NCI-H69 (cell line): ENCODE results near the gene CFAP20DC.
"Not testable (repeated sequence)": the region's sequence is repeated elsewhere in the genome, so short reads cannot be mapped to it uniquely, and the experiment has no call there.

Experiments used
- DNase-seq: peaks from one replicate; lab custom pipeline; 2025; lab: John Stamatoyannopoulos, UW

The CFAP20DC gene

GRCh38 chr3:58737644-58738043, 312.2 kb downstream of the CFAP20DC start:
- no peak for DNase-seq

- DNase-seq: no peak
Measured at GRCh38 chr3:58731673-58732072, 318.2 kb downstream of the CFAP20DC start.

- DNase-seq: no peak
Measured at GRCh38 chr3:58728723-58729122, 321.1 kb downstream of the CFAP20DC start.

GRCh38 chr3:58725326-58725853, 324.4 kb downstream of the CFAP20DC start:
- DNase-seq: no peak

- DNase-seq: no peak
Measured at GRCh38 chr3:58724336-58724735, 325.5 kb downstream of the CFAP20DC start.

- no peak for DNase-seq
Measured at GRCh38 chr3:58723173-58723572, 326.7 kb downstream of the CFAP20DC start.

GRCh38 chr3:58722561-58722960, 327.3 kb downstream of the CFAP20DC start:
- peak; percentile 72 for DNase-seq

GRCh38 chr3:58720526-58720925, 329.3 kb downstream of the CFAP20DC start:
- no peak for DNase-seq

GRCh38 chr3:58719684-58720083, 330.1 kb downstream of the CFAP20DC start:
- DNase-seq: no peak

GRCh38 chr3:58713715-58714401, 336.0 kb downstream of the CFAP20DC start:
- no peak for DNase-seq

- DNase-seq: peak; percentile 95
Measured at GRCh38 chr3:58711871-58712270, 338.0 kb downstream of the CFAP20DC start.

- not testable (repeated sequence) for DNase-seq
Measured at GRCh38 chr3:58708983-58709382, 340.8 kb downstream of the CFAP20DC start.

GRCh38 chr3:58708116-58708791, 341.6 kb downstream of the CFAP20DC start:
- DNase-seq: no peak

- no peak for DNase-seq
Measured at GRCh38 chr3:58707390-58707930, 342.4 kb downstream of the CFAP20DC start.

GRCh38 chr3:58706395-58707167, 343.2 kb downstream of the CFAP20DC start:
- no peak for DNase-seq

- DNase-seq: peak; percentile 58
Measured at GRCh38 chr3:58704745-58705144, 345.1 kb downstream of the CFAP20DC start.

GRCh38 chr3:58704304-58704703, 345.5 kb downstream of the CFAP20DC start:
- not testable (repeated sequence) for DNase-seq

GRCh38 chr3:58698246-58698645, 351.6 kb downstream of the CFAP20DC start:
- no peak for DNase-seq

GRCh38 chr3:58697561-58697960, 352.3 kb downstream of the CFAP20DC start:
- DNase-seq: no peak

GRCh38 chr3:58696813-58697212, 353.0 kb downstream of the CFAP20DC start:
- not testable (repeated sequence) for DNase-seq

GRCh38 chr3:58696093-58696492, 353.7 kb downstream of the CFAP20DC start:
- DNase-seq: no peak

GRCh38 chr3:58695284-58695683, 354.5 kb downstream of the CFAP20DC start:
- DNase-seq: not testable (repeated sequence)
